ENCODE results near the gene ZNF215. TPM values are rescaled to one million over a fixed set of nuclear protein-coding genes. Genes with fewer than 3 reads are reported as not detected.

Gene ZNF215
- total and polyA plus RNA-seq, 4 donors, result 0.26 to 3.9 (median 0.85) TPM

GRCh38 chr11:6888830-6889229, 37.4 kb upstream of the ZNF215 start:
- DNase-seq, result no peak
- H3K9ac ChIP-seq (ENCODE audit: insufficient read depth in 1 of 2, low read length in 2 of 2), result no peak overlapping the region
- H3K4me1 ChIP-seq (ENCODE audit: control insufficient read depth in 5 of 5, insufficient read depth in 5 of 5, low read length in 5 of 5), result no peaks in the 10 kb centered on the region
- H3K27me3 ChIP-seq (ENCODE audit: control insufficient read depth in 3 of 3, insufficient read depth in 3 of 3, low read length in 2 of 3), result no peaks in the 10 kb centered on the region
- H3K36me3 ChIP-seq (ENCODE audit: control insufficient read depth in 4 of 4, insufficient read depth in 4 of 4, low read length in 4 of 4), result no peaks in the 10 kb centered on the region
- H3K9me3 ChIP-seq (ENCODE audit: control insufficient read depth in 4 of 4, insufficient read depth in 3 of 4, low read length in 3 of 4), result no peaks in the 10 kb centered on the region
- no peak for TF ChIP-seq CTCF (IDR thresholded peaks at IDR 0.05; ENCODE audit: control extremely low read depth, extremely low read depth)
- no peak for ATAC-seq (ENCODE audit: insufficient read depth, low FRiP score)
- 88 to 91% methylated on average over 4 of the region's 4 CpGs for WGBS, 2 donors
- no peak overlapping the region for H3K27ac ChIP-seq (ENCODE audit: low read depth in 1 of 2, low read length in 1 of 2)
- H3K4me3 ChIP-seq, result no peak overlapping the region

- Histone ChIP-seq H3K9me3 (ENCODE audit: control insufficient read depth in 4 of 4, insufficient read depth in 3 of 4, low read length in 3 of 4) (no peaks in the 10 kb centered on the region), H3K27ac (ENCODE audit: low read depth in 1 of 2, low read length in 1 of 2) (no peak overlapping the region), H3K36me3 (ENCODE audit: control insufficient read depth in 4 of 4, insufficient read depth in 4 of 4, low read length in 4 of 4) (no peaks in the 10 kb centered on the region), H3K4me1 (ENCODE audit: control insufficient read depth in 5 of 5, insufficient read depth in 5 of 5, low read length in 5 of 5) (no peaks in the 10 kb centered on the region), H3K4me3 (no peak overlapping the region), H3K27me3 (ENCODE audit: control insufficient read depth in 3 of 3, insufficient read depth in 3 of 3, low read length in 2 of 3) (no peaks in the 10 kb centered on the region), H3K9ac (ENCODE audit: insufficient read depth in 1 of 2, low read length in 2 of 2) (no peak overlapping the region)
- no peak for TF ChIP-seq CTCF (IDR thresholded peaks at IDR 0.05; ENCODE audit: control extremely low read depth, extremely low read depth)
- ATAC-seq (ENCODE audit: insufficient read depth, low FRiP score), result no peak
- WGBS, 2 donors, result 79 to 97% methylated on average over 1 of the region's 1 CpG
- DNase-seq, result no peak
Measured at GRCh38 chr11:6889835-6890234, 36.4 kb upstream of the ZNF215 start.

GRCh38 chr11:6892400-6892799, 33.8 kb upstream of the ZNF215 start, which contains the start of gene OR2D2:
TSS of gene OR2D2 (minus strand) at chr11:6892500. CDS start at chr11:6892500, 0 bp downstream.
- H3K27me3 ChIP-seq (ENCODE audit: control insufficient read depth in 3 of 3, insufficient read depth in 3 of 3, low read length in 2 of 3), result no peaks in the 10 kb centered on the region
- DNase-seq (no peak), ATAC-seq (ENCODE audit: insufficient read depth, low FRiP score) (no peak)
- 90 to 96% methylated on average over 2 of the region's 2 CpGs for WGBS, 2 donors
- no peak within 1 kb of the TSS for H3K9ac ChIP-seq (ENCODE audit: insufficient read depth in 1 of 2, low read length in 2 of 2)
- H3K27ac ChIP-seq (ENCODE audit: low read depth in 1 of 2, low read length in 1 of 2), result no peak within 1 kb of the TSS
- H3K36me3 ChIP-seq (ENCODE audit: control insufficient read depth in 4 of 4, insufficient read depth in 4 of 4, low read length in 4 of 4), result no peaks in the 10 kb centered on the region
- no peaks in the 10 kb centered on the region for H3K4me1 ChIP-seq (ENCODE audit: control insufficient read depth in 5 of 5, insufficient read depth in 5 of 5, low read length in 5 of 5)
- no peaks in the 10 kb centered on the region for H3K9me3 ChIP-seq (ENCODE audit: control insufficient read depth in 4 of 4, insufficient read depth in 3 of 4, low read length in 3 of 4)
- no peak for TF ChIP-seq CTCF (IDR thresholded peaks at IDR 0.05; ENCODE audit: control extremely low read depth, extremely low read depth)
- no peak within 1 kb of the TSS for H3K4me3 ChIP-seq

GRCh38 chr11:6894097-6894496, 32.1 kb upstream of the ZNF215 start:
- Histone ChIP-seq H3K27me3 (ENCODE audit: control insufficient read depth in 3 of 3, insufficient read depth in 3 of 3, low read length in 2 of 3) (no peaks in the 10 kb centered on the region), H3K4me1 (ENCODE audit: control insufficient read depth in 5 of 5, insufficient read depth in 5 of 5, low read length in 5 of 5) (no peaks in the 10 kb centered on the region), H3K9me3 (ENCODE audit: control insufficient read depth in 4 of 4, insufficient read depth in 3 of 4, low read length in 3 of 4) (no peaks in the 10 kb centered on the region), H3K4me3 (no peak overlapping the region), H3K36me3 (ENCODE audit: control insufficient read depth in 4 of 4, insufficient read depth in 4 of 4, low read length in 4 of 4) (no peaks in the 10 kb centered on the region), H3K9ac (ENCODE audit: insufficient read depth in 1 of 2, low read length in 2 of 2) (no peak overlapping the region), H3K27ac (ENCODE audit: low read depth in 1 of 2, low read length in 1 of 2) (no peak overlapping the region)
- ATAC-seq (ENCODE audit: insufficient read depth, low FRiP score), result no peak
- DNase-seq, result no peak
- TF ChIP-seq CTCF (IDR thresholded peaks at IDR 0.05; ENCODE audit: control extremely low read depth, extremely low read depth), result no peak
